SK-N-SH (cell line): ENCODE data around the gene ANKRD34A. TPM values are rescaled to one million over a fixed set of nuclear protein-coding genes. Genes with fewer than 3 reads are reported as not detected.

Experiments used
- CTCF ChIA-PET: fragments of 300-600, 350-600 bp; formaldehyde crosslinking; extraction: SDS; loops from one replicate; lab custom pipeline; 2021; lab: Yijun Ruan, JAX
- POLR2A ChIA-PET: fragments of 350-600 bp; sonication (Branson Sonifier 250); formaldehyde crosslinking; extraction: SDS; loops from one replicate; lab custom pipeline; 2020; ENCODE audit warnings: antibody characterized with exemption, inconsistent platforms; lab: Yijun Ruan, JAX
- DNase-seq: peaks from one replicate; pipeline ENCODE4 v3.0.0; 2012
- H2AFZ ChIP-seq: fragments of 200-600 bp; sonication (generic); 2 replicates; pipeline ENCODE4 v1.8.1; 2016; ENCODE audit warnings: antibody characterized with exemption, mild to moderate bottlenecking, low read depth
- H3F3A ChIP-seq: fragments of 200-600 bp; sonication (generic); replicated peaks from 2 replicates; pipeline ENCODE3; 2016; ENCODE audit warnings: antibody characterized with exemption, mild to moderate bottlenecking; ENCODE audit not compliant: insufficient read depth
- H3K27ac ChIP-seq, 2 experiments: fragments of 200-500 bp in 1 of 2; fragments of 200-600 bp in 1 of 2; sonication (Bioruptor generic) in 1 of 2; sonication (generic), shearing (Covaris generic) in 1 of 2; 2 replicates each; pipeline versions ENCODE4 v1.5.1 to v1.6.1; 2014 to 2016; ENCODE audit warnings: low read depth in 2 of 2, inconsistent platforms in 1 of 2, low read length in 1 of 2, mild to moderate bottlenecking in 1 of 2, mixed read lengths in 1 of 2
- H3K27me3 ChIP-seq: fragments of 200-600 bp; sonication (generic), shearing (Covaris generic); 2 replicates; pipeline ENCODE4 v1.6.1; 2016; ENCODE audit warnings: mixed run types; ENCODE audit not compliant: insufficient read depth
- H3K36me3 ChIP-seq, 2 experiments: fragments of 200-500 bp in 1 of 2; fragments of 200-600 bp in 1 of 2; sonication (Bioruptor generic) in 1 of 2; sonication (generic) in 1 of 2; replicated peaks in 1 of 2; 2 replicates each; pipeline versions ENCODE3 to v1.5.1; 2014 to 2016; ENCODE audit warnings: low read length in 1 of 2, mild to moderate bottlenecking in 1 of 2; ENCODE audit not compliant: insufficient read depth in 2 of 2, control insufficient read depth in 1 of 2
- H3K4me1 ChIP-seq, 2 experiments: fragments of 200-500 bp in 1 of 2; fragments of 200-600 bp in 1 of 2; sonication (Bioruptor generic) in 1 of 2; sonication (generic), shearing (Covaris generic) in 1 of 2; 2 replicates each; pipeline versions ENCODE4 v1.5.1 to v1.6.1; 2014 to 2016; ENCODE audit warnings: low read depth in 1 of 2, low read length in 1 of 2, mixed run types in 1 of 2; ENCODE audit not compliant: insufficient read depth in 2 of 2, control insufficient read depth in 1 of 2
- H3K4me2 ChIP-seq: fragments of 200-600 bp; sonication (generic), shearing (Covaris generic); 2 replicates; pipeline ENCODE4 v1.6.1; 2017; ENCODE audit warnings: mixed run types
- H3K4me3 ChIP-seq, 2 experiments: fragments of 200-500 bp in 1 of 2; fragments of 200-600 bp in 1 of 2; sonication (Bioruptor generic) in 1 of 2; sonication (generic), shearing (Covaris generic) in 1 of 2; 2 replicates each; pipeline versions ENCODE4 v1.5.1 to v1.8.1; 2014 to 2016; ENCODE audit warnings: low read depth in 2 of 2, inconsistent platforms in 1 of 2, low read length in 1 of 2, mild to moderate bottlenecking in 1 of 2, mixed read lengths in 1 of 2, moderate library complexity in 1 of 2
- H3K79me2 ChIP-seq: fragments of 200-600 bp; sonication (generic); 2 replicates; pipeline ENCODE4 v1.8.1; 2017; ENCODE audit warnings: mild to moderate bottlenecking; ENCODE audit not compliant: insufficient read depth
- H3K9ac ChIP-seq: fragments of 200-600 bp; sonication (generic); 2 replicates; pipeline ENCODE4 v1.6.1; 2017; ENCODE audit warnings: mixed run types
- H3K9me2 ChIP-seq: fragments of 200-600 bp; sonication (generic); 2 replicates; pipeline ENCODE4 v1.6.1; 2017; ENCODE audit warnings: mixed run types
- H3K9me3 ChIP-seq: fragments of 200-600 bp; sonication (generic); 2 replicates; pipeline ENCODE4 v1.6.1; 2017; ENCODE audit warnings: mixed run types, mild to moderate bottlenecking, moderate library complexity
- H4K20me1 ChIP-seq: fragments of 200-600 bp; sonication (generic); 2 replicates; pipeline ENCODE4 v1.6.1; 2017; ENCODE audit warnings: mild to moderate bottlenecking, mixed run types; ENCODE audit not compliant: insufficient read depth
- CHD2 ChIP-seq: fragments of 150-350 bp; IDR thresholded peaks from 2 replicates; pipeline ENCODE4 v1.6.1; 2018; ENCODE audit warnings: low read length; ENCODE audit not compliant: partially characterized antibody
- GABPA ChIP-seq: IDR thresholded peaks from 2 replicates; pipeline ENCODE4 v1.4.0; 2012; ENCODE audit warnings: low read depth, mild to moderate bottlenecking
- GATA2 ChIP-seq: sonication (generic); formaldehyde crosslinking; IDR thresholded peaks from 2 replicates; pipeline ENCODE4 v1.5.0; 2020; ENCODE audit warnings: mild to moderate bottlenecking, missing genetic modification reagents
- NFIC ChIP-seq: IDR thresholded peaks from 2 replicates; pipeline ENCODE4 v1.4.0; 2012; ENCODE audit warnings: borderline replicate concordance
- RAD21 ChIP-seq: IDR thresholded peaks from 2 replicates; pipeline ENCODE4 v1.6.1; 2012; ENCODE audit warnings: mild to moderate bottlenecking, low read length
- REST ChIP-seq: IDR thresholded peaks from 2 replicates; pipeline ENCODE4 v1.6.1; 2012; ENCODE audit warnings: mild to moderate bottlenecking, low read depth, low read length, moderate library complexity
- TAF1 ChIP-seq: IDR thresholded peaks from 2 replicates; pipeline ENCODE4 v1.6.1; 2012; ENCODE audit warnings: low read depth, mild to moderate bottlenecking, low read length, moderate library complexity, borderline replicate concordance
- TCF12 ChIP-seq: IDR thresholded peaks from 2 replicates; pipeline ENCODE4 v1.4.0; 2012
- USF2 ChIP-seq: fragments of 150-350 bp; IDR thresholded peaks from 2 replicates; pipeline ENCODE4 v1.6.1; 2017; ENCODE audit warnings: antibody characterized with exemption, low read length, low read depth, borderline replicate concordance
- YY1 ChIP-seq: IDR thresholded peaks from 2 replicates; pipeline ENCODE4 v1.4.0; 2012; ENCODE audit warnings: low read depth, mild to moderate bottlenecking
- ZBTB33 ChIP-seq: IDR thresholded peaks from 2 replicates; pipeline ENCODE4 v1.4.0; 2012; ENCODE audit warnings: low read depth, borderline replicate concordance
- WGBS: methylation state at CpG from one replicate; pipeline ENCODE4 v1.1.6; 2017; ENCODE audit warnings: low lambda C conversion rate; 5-methylcytosine and 5-hydroxymethylcytosine counted together
- polyA plus RNA-seq, 3 experiments: library from polyadenylated mRNA; depleted of rRNA; stranded (reverse); fragments of >200 nt; gene quantifications; 2 replicates each; pipeline ENCODE4 v1.2.3, GENCODE V29; 2012

The ANKRD34A gene
- polyA plus RNA-seq, 1 of the 3 experiments (the other 2 are of a cell fraction): 2.6 TPM

GRCh38 chr1:145972580-145972979 is 8.2 kb upstream of the ANKRD34A start:
- DNase-seq: no peak
- no peak overlapping the region for H3K27ac ChIP-seq
- no peaks in the 10 kb centered on the region for H3K27me3 ChIP-seq
- H3K79me2 ChIP-seq: no peaks in the 10 kb centered on the region
- no peak overlapping the region for H3K9ac ChIP-seq
- ChIA-PET CTCF (interaction anchor here (0.8 to 1.4 kb wide), 3 partner anchors 35 to 127 kb away, joined by 3 to 6 read pairs (median 3); partner anchors contain the start of gene NUDT17), POLR2A (no interaction called here)
- no peaks in the 10 kb centered on the region for H4K20me1 ChIP-seq
- no peaks in the 10 kb centered on the region for H3K9me3 ChIP-seq
- no peak overlapping the region for H3K4me3 ChIP-seq
- peaks cover 0 to 2% of the 10 kb centered on the region in 2 experiments; a peak in 1 of 4 replicates for H3K4me1 ChIP-seq
- no peaks in the 10 kb centered on the region for H3K9me2 ChIP-seq
- TF ChIP-seq RAD21 (no peak), NFIC (no peak)
- WGBS: 74% methylated on average over 7 of the region's 7 CpGs
- H2AFZ ChIP-seq: no peak overlapping the region
- peaks cover 10% of the 10 kb centered on the region for H3F3A ChIP-seq
- H3K36me3 ChIP-seq: peaks cover 0 to under 1% of the 10 kb centered on the region in 2 experiments
- no peak overlapping the region for H3K4me2 ChIP-seq

- Histone ChIP-seq H3K27ac (no peak overlapping the region), H3F3A (peaks cover 24% of the 10 kb centered on the region), H3K36me3 (peaks cover 0 to 7% of the 10 kb centered on the region in 2 experiments), H3K4me1 (peaks cover 15 to 18% of the 10 kb centered on the region in 2 experiments), H3K4me2 (no peak overlapping the region), H3K79me2 (0 out of 2 replicates have a peak, but pooled peaks cover 4% of the 10 kb centered on the region), H3K9ac (no peak overlapping the region), H3K4me3 (no peak overlapping the region), H2AFZ (no peak overlapping the region), H4K20me1 (no peaks in the 10 kb centered on the region), H3K9me2 (no peaks in the 10 kb centered on the region), H3K9me3 (no peaks in the 10 kb centered on the region), H3K27me3 (no peaks in the 10 kb centered on the region)
- 62% methylated on average over 2 of the region's 2 CpGs for WGBS
- no peak for DNase-seq
- no peak for TF ChIP-seq USF2
- no peak for TF ChIP-seq TCF12
- no peak for TF ChIP-seq TAF1
- CTCF ChIA-PET: interaction anchor here (0.9 to 5.5 kb wide), 4 partner anchors 11 to 123 kb away, joined by 3 to 36 read pairs (median 4); no protein-coding TSS in a partner anchor
- POLR2A ChIA-PET: no interaction called here
Observed at GRCh38 chr1:145967288-145967687, 2.9 kb upstream of the ANKRD34A start.

- H4K20me1 ChIP-seq: no peaks in the 10 kb centered on the region
- 7% methylated on average over 5 of the region's 5 CpGs for WGBS
- H3K9me2 ChIP-seq: no peaks in the 10 kb centered on the region
- H3K27ac ChIP-seq: peak overlapping the region; percentile 83 to 89
- POLR2A ChIA-PET: interaction anchor here (0.6 to 3.8 kb wide), 4 partner anchors 14 to 106 kb away, joined by 3 to 31 read pairs (median 9); partner anchors contain the start of genes PEX11B, PIAS3 and RBM8A
- H2AFZ ChIP-seq: peak overlapping the region; percentile 92
- H3K79me2 ChIP-seq: 0 out of 2 replicates have a peak, but pooled peaks cover 4% of the 10 kb centered on the region
- H3K4me1 ChIP-seq: peaks cover 19 to 31% of the 10 kb centered on the region in 2 experiments
- peak overlapping the region; percentile 77 to 78 for H3K4me3 ChIP-seq
- DNase-seq: no peak
- H3K27me3 ChIP-seq: no peaks in the 10 kb centered on the region
- peaks cover 24% of the 10 kb centered on the region for H3F3A ChIP-seq
- no peaks in the 10 kb centered on the region for H3K9me3 ChIP-seq
- peaks cover 0 to 7% of the 10 kb centered on the region in 2 experiments for H3K36me3 ChIP-seq
- H3K9ac ChIP-seq: peak overlapping the region; percentile 56
- peak overlapping the region; percentile 95 for H3K4me2 ChIP-seq
- CTCF ChIA-PET: interaction anchor here (0.7 to 5.5 kb wide), 8 partner anchors 12 to 119 kb away, joined by 3 to 36 read pairs (median 4); partner anchors contain the start of genes NUDT17 and RBM8A
- TF ChIP-seq REST: no peak
- TF ChIP-seq NFIC: no peak
- TF ChIP-seq ZBTB33: no peak
- no peak for TF ChIP-seq YY1
- TF ChIP-seq GATA2 (CRISPR knock-in tag): no peak
- no peak for TF ChIP-seq CHD2
- TF ChIP-seq GABPA: no peak
Observed at GRCh38 chr1:145965119-145965744, 857 bp upstream of the ANKRD34A start.
